Nephron (organoid): ENCODE measurements around the gene CTRB1.

Experiments
- H3K27ac Mint-ChIP-seq, 3 experiments: 2 replicates each; pipeline ENCODE4 v1.8.0; 2020; ENCODE audit warnings: mixed read lengths in 3 of 3, mild to moderate bottlenecking in 2 of 3, moderate library complexity in 1 of 3
- H3K27me3 Mint-ChIP-seq: 2 replicates; pipeline ENCODE4 v1.8.0; 2021; ENCODE audit warnings: low read depth, mild to moderate bottlenecking, moderate library complexity, mixed read lengths
- H3K36me3 Mint-ChIP-seq: 2 replicates; pipeline ENCODE4 v1.8.0; 2020; ENCODE audit warnings: low read depth, mixed read lengths
- H3K4me1 Mint-ChIP-seq: 2 replicates; pipeline ENCODE4 v1.8.0; 2020; ENCODE audit warnings: mixed read lengths
- H3K4me3 Mint-ChIP-seq, 3 experiments: 2 replicates each; pipeline ENCODE4 v1.8.0; 2020; ENCODE audit warnings: mild to moderate bottlenecking in 3 of 3, mixed read lengths in 3 of 3, moderate library complexity in 2 of 3
- H3K9me3 Mint-ChIP-seq: 2 replicates; pipeline ENCODE4 v1.8.0; 2020; ENCODE audit warnings: mixed read lengths
- TF ChIP-seq, protein P1 (sequence below), 3 experiments: fragments of 200-600 bp; sonication (generic); IDR thresholded peaks; one replicate each; pipeline ENCODE4 v1.5.0; 2021; ENCODE audit warnings: antibody characterized with exemption in 3 of 3; ENCODE audit not compliant: unreplicated experiment in 3 of 3

Gene CTRB1

DNA sequence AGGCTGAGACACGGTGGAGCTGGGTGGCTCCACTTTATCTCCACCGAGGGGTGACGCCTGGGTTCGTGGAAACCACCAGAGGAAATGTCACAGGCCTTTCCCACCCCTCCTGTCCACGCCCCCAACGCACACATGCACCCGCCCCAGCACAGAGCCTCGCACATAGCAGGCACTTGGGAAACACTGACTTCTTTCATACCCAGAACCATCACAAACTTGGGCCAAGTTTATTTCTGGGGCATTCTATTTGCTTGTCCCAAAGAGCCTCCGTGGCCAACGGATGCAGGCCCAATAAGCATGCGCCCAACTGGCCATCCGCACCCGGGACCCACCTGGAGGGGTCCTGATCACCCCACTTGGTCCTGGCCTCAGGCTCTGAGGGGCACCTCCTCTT, 29.4 kb downstream of the CTRB1 start:
- peak overlapping the region; percentile 60 to 72 (median 68) for H3K4me3 Mint-ChIP-seq
- peaks cover 63% of the 10 kb centered on the region for H3K4me1 Mint-ChIP-seq
- H3K27me3 Mint-ChIP-seq = no peaks in the 10 kb centered on the region
- H3K9me3 Mint-ChIP-seq = no peaks in the 10 kb centered on the region
- TF ChIP-seq, protein P1, sequence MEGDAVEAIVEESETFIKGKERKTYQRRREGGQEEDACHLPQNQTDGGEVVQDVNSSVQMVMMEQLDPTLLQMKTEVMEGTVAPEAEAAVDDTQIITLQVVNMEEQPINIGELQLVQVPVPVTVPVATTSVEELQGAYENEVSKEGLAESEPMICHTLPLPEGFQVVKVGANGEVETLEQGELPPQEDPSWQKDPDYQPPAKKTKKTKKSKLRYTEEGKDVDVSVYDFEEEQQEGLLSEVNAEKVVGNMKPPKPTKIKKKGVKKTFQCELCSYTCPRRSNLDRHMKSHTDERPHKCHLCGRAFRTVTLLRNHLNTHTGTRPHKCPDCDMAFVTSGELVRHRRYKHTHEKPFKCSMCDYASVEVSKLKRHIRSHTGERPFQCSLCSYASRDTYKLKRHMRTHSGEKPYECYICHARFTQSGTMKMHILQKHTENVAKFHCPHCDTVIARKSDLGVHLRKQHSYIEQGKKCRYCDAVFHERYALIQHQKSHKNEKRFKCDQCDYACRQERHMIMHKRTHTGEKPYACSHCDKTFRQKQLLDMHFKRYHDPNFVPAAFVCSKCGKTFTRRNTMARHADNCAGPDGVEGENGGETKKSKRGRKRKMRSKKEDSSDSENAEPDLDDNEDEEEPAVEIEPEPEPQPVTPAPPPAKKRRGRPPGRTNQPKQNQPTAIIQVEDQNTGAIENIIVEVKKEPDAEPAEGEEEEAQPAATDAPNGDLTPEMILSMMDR (IDR thresholded peaks at IDR 0.05; ENCODE audit: unreplicated experiment in 3 of 3) = no peak
- H3K36me3 Mint-ChIP-seq = peaks cover 4% of the 10 kb centered on the region
- H3K27ac Mint-ChIP-seq = peak overlapping the region; percentile 59 to 91 (median 86)

- Mint-ChIP-seq H3K27me3 (no peaks in the 10 kb centered on the region), H3K9me3 (no peaks in the 10 kb centered on the region), H3K36me3 (no peaks in the 10 kb centered on the region), H3K4me1 (peaks cover 63% of the 10 kb centered on the region), H3K4me3 (peak overlapping the region; percentile 85 to 89 (median 86)), H3K27ac (peak overlapping the region; percentile 13 to 86 (median 55))
- TF ChIP-seq, protein P1 (IDR thresholded peaks at IDR 0.05; ENCODE audit: unreplicated experiment in 3 of 3) = no peak
These were observed 30.0 kb downstream of the CTRB1 start for GRCh38 chr16:75248536-75249380.

GRCh38 chr16:75249441-75249840, 30.7 kb downstream of the CTRB1 start:
- Mint-ChIP-seq H3K4me3 (peak overlapping the region; percentile 85 to 89 (median 86)), H3K27me3 (no peaks in the 10 kb centered on the region), H3K27ac (peak overlapping the region in 2 of 3 experiments; percentile 13 to 86), H3K9me3 (no peaks in the 10 kb centered on the region), H3K36me3 (no peaks in the 10 kb centered on the region), H3K4me1 (peaks cover 61% of the 10 kb centered on the region)
- TF ChIP-seq, protein P1 (IDR thresholded peaks at IDR 0.05; ENCODE audit: unreplicated experiment in 3 of 3) = no peak

DNA sequence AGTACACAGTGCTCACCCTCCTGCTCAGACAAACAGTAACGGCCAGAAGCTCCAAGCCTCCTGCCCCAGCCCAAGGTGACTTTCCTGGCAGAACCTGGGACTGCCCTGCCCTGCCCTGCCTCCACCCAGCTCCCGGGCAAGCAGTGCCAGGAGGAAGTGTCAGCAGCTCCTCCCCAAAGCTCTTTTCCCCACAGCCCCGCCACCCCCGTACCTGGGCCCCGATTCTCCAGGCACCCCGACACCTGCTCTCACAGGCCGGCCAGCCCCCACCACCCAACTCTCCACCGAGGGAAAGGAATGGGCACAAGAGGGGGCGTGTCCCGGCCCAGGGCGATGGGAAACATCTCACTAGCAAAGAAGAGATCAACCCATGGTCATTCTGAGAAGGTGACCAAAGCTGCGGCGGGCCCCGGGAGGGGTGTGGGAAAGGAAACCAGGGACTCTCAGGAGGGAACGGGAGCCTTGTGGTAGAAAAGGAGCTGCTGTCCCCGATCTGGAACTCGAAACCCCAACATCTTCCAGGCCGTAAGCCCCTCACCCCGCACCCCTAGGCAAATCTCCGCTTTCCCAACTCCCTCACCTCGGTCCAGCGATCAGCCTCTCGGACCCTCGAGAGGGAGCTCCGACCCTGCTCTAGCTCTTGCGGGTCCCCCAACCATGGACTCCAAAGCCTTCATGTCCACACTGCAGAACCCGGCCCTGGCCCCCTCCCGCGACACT, 31.5 kb downstream of the CTRB1 start:
- Mint-ChIP-seq H3K4me1 (peaks cover 62% of the 10 kb centered on the region), H3K4me3 (peak overlapping the region; percentile 85 to 89 (median 86)), H3K36me3 (no peaks in the 10 kb centered on the region), H3K9me3 (no peaks in the 10 kb centered on the region), H3K27ac (peak overlapping the region; percentile 37 to 73 (median 71)), H3K27me3 (no peaks in the 10 kb centered on the region)
- TF ChIP-seq, protein P1 (IDR thresholded peaks at IDR 0.05; ENCODE audit: unreplicated experiment in 3 of 3) = no peak

GRCh38 chr16:75250809-75251279, 32.1 kb downstream of the CTRB1 start:
- TF ChIP-seq, protein P1 (IDR thresholded peaks at IDR 0.05; ENCODE audit: unreplicated experiment in 3 of 3) = no peak

More at GRCh38 chr16:75250809-75251279, 32.1 kb downstream of the CTRB1 start:
- Mint-ChIP-seq H3K27ac (peak overlapping the region in 2 of 3 experiments; percentile 71 to 73), H3K36me3 (no peaks in the 10 kb centered on the region), H3K4me3 (peak overlapping the region; percentile 85 to 89 (median 86)), H3K4me1 (peaks cover 59% of the 10 kb centered on the region), H3K27me3 (no peaks in the 10 kb centered on the region), H3K9me3 (no peaks in the 10 kb centered on the region)
